SU-DHL-6 (cell line): ENCODE measurements around the gene LRP1-AS.

Source experiments
- EZH2phosphoT487 ChIP-seq: fragments of 200-600 bp; sonication (generic), shearing (Covaris generic); conservative IDR thresholded peaks from 2 replicates; pipeline ENCODE4 v1.6.1; 2018; ENCODE audit warnings: mild to moderate bottlenecking, antibody characterized with exemption, low read length, moderate library complexity, mixed read lengths
- TF ChIP-seq, protein P1 (sequence below): fragments of 200-600 bp; sonication (generic); IDR thresholded peaks from one replicate; pipeline ENCODE4 v1.5.1; 2017; ENCODE audit warnings: antibody characterized with exemption, mild to moderate bottlenecking, low read length, moderate library complexity; ENCODE audit not compliant: insufficient read depth, poor library complexity, severe bottlenecking

DNA sequence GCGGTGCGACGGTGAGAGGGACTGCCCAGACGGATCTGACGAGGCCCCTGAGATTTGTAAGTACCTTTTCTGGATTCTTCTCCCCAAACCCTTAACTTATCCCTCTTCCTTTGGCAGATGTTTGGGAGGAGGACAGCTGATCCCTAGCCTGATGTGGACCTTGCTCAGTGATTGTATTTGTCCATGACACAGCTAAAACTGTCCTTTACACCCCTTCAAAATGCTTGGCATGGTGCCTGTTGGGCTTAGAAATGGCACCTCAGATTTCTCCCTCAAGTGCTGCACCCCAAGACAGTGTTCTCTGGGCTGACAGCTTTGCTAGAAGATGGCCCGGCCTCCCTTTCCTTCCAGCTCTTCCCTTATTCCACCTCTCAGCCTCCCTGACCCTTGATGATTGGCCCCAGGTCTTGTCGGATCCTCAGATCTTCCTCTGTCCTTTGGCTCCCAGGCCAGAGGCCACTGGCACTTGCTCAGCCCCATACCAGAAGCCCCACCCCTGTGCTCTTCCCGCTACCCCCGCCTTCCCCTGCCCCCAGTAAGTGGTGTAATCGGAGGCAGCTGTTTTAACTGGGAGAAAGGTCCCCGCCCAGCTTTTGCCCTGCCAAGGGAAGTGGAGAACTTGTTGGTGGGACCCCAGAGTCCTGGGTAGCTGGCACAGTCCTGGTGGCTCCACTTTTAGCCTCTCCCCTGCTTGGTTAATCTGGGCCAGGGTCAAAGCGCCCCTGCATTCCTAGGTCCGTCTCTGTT, 8.7 kb downstream of the LRP1-AS start:
- TF ChIP-seq, protein P1, sequence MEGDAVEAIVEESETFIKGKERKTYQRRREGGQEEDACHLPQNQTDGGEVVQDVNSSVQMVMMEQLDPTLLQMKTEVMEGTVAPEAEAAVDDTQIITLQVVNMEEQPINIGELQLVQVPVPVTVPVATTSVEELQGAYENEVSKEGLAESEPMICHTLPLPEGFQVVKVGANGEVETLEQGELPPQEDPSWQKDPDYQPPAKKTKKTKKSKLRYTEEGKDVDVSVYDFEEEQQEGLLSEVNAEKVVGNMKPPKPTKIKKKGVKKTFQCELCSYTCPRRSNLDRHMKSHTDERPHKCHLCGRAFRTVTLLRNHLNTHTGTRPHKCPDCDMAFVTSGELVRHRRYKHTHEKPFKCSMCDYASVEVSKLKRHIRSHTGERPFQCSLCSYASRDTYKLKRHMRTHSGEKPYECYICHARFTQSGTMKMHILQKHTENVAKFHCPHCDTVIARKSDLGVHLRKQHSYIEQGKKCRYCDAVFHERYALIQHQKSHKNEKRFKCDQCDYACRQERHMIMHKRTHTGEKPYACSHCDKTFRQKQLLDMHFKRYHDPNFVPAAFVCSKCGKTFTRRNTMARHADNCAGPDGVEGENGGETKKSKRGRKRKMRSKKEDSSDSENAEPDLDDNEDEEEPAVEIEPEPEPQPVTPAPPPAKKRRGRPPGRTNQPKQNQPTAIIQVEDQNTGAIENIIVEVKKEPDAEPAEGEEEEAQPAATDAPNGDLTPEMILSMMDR = no peak
- no peak for TF ChIP-seq EZH2phosphoT487
